Choroid plexus epithelial cell (primary cell): ENCODE data around the gene GNAO1.
"Not testable (repeated sequence)": the region's sequence is repeated elsewhere in the genome, so short reads cannot be mapped to it uniquely, and the experiment has no call there.

Source experiments
- DNase-seq: peaks from one replicate; pipeline ENCODE4 v3.0.0-alpha.2; 2010; ENCODE audit warnings: low read depth
- H3K4me3 ChIP-seq: 2 replicates; pipeline ENCODE4 v1.5.1; 2011; ENCODE audit warnings: low read depth, mild to moderate bottlenecking, control low read depth, low read length, moderate library complexity
- TF ChIP-seq, protein P1 (sequence below): conservative IDR thresholded peaks from 2 replicates; pipeline ENCODE4 v1.5.1; 2011; ENCODE audit warnings: low read depth, mild to moderate bottlenecking, control low read depth, inconsistent platforms, low read length, moderate library complexity

Gene GNAO1

DNA sequence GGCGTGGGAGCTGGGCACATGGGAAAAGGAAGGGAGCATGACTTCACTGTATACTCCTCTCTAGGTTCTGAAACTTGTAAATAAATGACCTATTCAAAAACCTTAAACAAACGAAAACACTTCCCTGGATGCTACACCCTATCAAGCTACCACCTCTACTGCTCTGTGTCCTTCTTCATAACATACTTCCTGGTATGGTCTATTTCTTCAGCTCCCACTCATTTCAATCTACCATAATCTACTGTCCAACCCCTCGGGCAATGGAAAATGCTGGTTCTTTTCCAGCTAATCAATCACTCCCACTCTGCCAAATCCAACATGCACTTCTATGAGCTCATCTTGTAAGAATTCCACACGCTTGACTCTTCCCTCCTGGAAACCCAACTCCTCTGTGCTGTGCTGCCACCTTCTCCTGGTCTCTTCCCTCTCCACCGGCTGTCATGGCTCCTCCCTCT lies 191.6 kb downstream of the GNAO1 start:
- TF ChIP-seq, protein P1, sequence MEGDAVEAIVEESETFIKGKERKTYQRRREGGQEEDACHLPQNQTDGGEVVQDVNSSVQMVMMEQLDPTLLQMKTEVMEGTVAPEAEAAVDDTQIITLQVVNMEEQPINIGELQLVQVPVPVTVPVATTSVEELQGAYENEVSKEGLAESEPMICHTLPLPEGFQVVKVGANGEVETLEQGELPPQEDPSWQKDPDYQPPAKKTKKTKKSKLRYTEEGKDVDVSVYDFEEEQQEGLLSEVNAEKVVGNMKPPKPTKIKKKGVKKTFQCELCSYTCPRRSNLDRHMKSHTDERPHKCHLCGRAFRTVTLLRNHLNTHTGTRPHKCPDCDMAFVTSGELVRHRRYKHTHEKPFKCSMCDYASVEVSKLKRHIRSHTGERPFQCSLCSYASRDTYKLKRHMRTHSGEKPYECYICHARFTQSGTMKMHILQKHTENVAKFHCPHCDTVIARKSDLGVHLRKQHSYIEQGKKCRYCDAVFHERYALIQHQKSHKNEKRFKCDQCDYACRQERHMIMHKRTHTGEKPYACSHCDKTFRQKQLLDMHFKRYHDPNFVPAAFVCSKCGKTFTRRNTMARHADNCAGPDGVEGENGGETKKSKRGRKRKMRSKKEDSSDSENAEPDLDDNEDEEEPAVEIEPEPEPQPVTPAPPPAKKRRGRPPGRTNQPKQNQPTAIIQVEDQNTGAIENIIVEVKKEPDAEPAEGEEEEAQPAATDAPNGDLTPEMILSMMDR: no peak
- no peak for DNase-seq
- no peak overlapping the region for H3K4me3 ChIP-seq

DNA sequence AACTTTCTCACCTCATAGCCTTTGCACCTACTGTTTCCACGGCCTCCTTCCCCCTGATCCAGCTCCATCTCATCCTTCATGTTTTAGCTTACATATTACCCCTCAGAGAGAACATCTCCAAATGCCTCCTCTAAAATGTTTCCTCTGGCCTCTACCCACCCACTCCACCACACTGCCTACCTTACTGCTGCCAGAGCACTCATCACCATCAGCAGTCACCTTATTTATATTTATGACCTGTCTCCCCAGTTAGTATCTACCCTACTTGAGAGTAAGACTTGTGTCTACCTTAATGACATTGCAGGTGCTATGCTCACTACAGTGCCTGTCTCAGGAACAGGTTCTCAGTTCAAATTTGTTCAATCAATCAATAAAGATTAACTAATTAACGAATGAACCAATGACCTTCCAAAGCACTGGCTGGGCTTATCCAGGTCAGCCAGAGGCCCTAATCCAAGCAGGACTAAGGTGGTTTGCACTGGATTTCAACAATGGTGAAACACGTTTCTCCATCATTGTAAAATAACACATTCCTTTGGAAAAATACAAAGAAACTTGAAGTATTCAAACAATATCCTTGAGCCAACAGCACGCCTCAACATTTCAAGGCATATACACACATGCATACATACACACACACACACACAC lies 192.9 kb downstream of the GNAO1 start:
- no peak overlapping the region for H3K4me3 ChIP-seq
- TF ChIP-seq, protein P1: no peak
- no peak for DNase-seq

GRCh38 chr16:56387396-56387795 lies 196.1 kb downstream of the GNAO1 start:
- DNase-seq: no peak
- no peak overlapping the region for H3K4me3 ChIP-seq
- TF ChIP-seq, protein P1: no peak

GRCh38 chr16:56388209-56388608 lies 196.9 kb downstream of the GNAO1 start:
- no peak overlapping the region for H3K4me3 ChIP-seq
- DNase-seq: peak; percentile 64
- TF ChIP-seq, protein P1: no peak

DNA sequence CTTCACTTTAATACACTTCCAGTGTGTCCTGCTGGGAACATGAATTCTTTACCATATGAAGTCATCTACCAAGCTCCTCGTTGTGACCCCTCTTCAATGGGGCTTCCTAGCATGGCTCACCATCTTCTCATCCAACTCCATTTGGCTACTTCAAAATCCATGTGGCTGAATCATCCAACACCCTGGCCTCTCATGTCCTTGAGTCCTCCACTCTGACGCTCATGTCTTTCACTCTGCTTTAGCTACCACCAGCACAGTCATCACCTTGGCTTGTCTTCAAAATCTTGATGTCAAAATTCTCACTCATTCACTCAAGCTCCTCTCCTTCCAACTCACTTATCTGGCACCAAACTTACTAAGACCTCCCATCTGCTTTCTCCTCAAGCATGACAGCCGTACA lies 198.3 kb downstream of the GNAO1 start:
- peak; percentile 97 for DNase-seq
- TF ChIP-seq, protein P1: no peak
- H3K4me3 ChIP-seq: no peak overlapping the region

- not testable (repeated sequence) for DNase-seq, H3K4me3 ChIP-seq
These were observed 205.4 kb downstream of the GNAO1 start for GRCh38 chr16:56396724-56397123.

DNA sequence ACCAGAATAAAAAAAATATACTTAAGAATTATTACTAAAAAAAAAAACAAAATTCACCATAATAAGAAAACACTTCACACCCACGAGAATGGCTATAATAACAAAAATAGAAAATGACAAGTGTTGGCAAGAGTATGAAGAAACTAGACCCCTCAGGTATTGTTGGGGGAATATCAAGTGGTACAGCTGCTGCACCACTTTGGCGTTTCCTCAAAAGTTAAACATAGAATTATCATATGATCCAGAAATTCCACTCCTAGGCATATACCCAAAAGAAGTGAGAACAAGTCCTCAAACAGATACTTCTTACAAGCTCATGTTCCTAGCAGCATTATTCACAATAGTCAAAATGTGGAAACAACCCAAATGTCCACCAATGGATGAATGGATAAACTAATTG lies 207.8 kb downstream of the GNAO1 start:
- H3K4me3 ChIP-seq: no peak overlapping the region
- no peak for DNase-seq
- TF ChIP-seq, protein P1: no peak
